Measurements from ENCODE around the gene PRKCZ.

The PRKCZ gene

GRCh38 chr1:2170211-2170610 lies 120.0 kb downstream of the PRKCZ start:
- in situ Hi-C loops (cut with HindIII; ENCODE audit: low sequenced_read_pairs), result no loop called here
- no peak for TF ChIP-seq CTCF (IDR thresholded peaks at IDR 0.05; ENCODE audit: low read depth, low read length)
- DNase-seq (ENCODE audit: low read depth, low spot score), result peak; percentile 34
- no peak overlapping the region for H3K4me3 ChIP-seq (ENCODE audit: low read depth, low read length)

- H3K4me3 ChIP-seq (ENCODE audit: low read depth, low read length), result no peak overlapping the region
- DNase-seq (ENCODE audit: low read depth, low spot score), result no peak
- TF ChIP-seq CTCF (IDR thresholded peaks at IDR 0.05; ENCODE audit: low read depth, low read length), result no peak
- in situ Hi-C loops (cut with HindIII; ENCODE audit: low sequenced_read_pairs), result no loop called here
These were observed 121.8 kb downstream of the PRKCZ start for GRCh38 chr1:2172012-2172411.

- no peak overlapping the region for H3K4me3 ChIP-seq (ENCODE audit: low read depth, low read length)
- DNase-seq (ENCODE audit: low read depth, low spot score), result no peak
- in situ Hi-C loops (cut with HindIII; ENCODE audit: low sequenced_read_pairs), result no loop called here
- no peak for TF ChIP-seq CTCF (IDR thresholded peaks at IDR 0.05; ENCODE audit: low read depth, low read length)
These were observed 122.4 kb downstream of the PRKCZ start for GRCh38 chr1:2172551-2173146.

- DNase-seq (ENCODE audit: low read depth, low spot score), result no peak
- no peak for TF ChIP-seq CTCF (IDR thresholded peaks at IDR 0.05; ENCODE audit: low read depth, low read length)
- in situ Hi-C loops (cut with HindIII; ENCODE audit: low sequenced_read_pairs), result no loop called here
- no peak overlapping the region for H3K4me3 ChIP-seq (ENCODE audit: low read depth, low read length)
These were observed 123.5 kb downstream of the PRKCZ start for GRCh38 chr1:2173546-2174347.

GRCh38 chr1:2174348-2175054 lies 124.3 kb downstream of the PRKCZ start:
- peak overlapping the region; percentile 33 for H3K4me3 ChIP-seq (ENCODE audit: low read depth, low read length)
- in situ Hi-C loops (cut with HindIII; ENCODE audit: low sequenced_read_pairs), result no loop called here
- peak; percentile 97 for TF ChIP-seq CTCF (IDR thresholded peaks at IDR 0.05; ENCODE audit: low read depth, low read length)
- peak; percentile 64 for DNase-seq (ENCODE audit: low read depth, low spot score)

- no peak for DNase-seq (ENCODE audit: low read depth, low spot score)
- TF ChIP-seq CTCF (IDR thresholded peaks at IDR 0.05; ENCODE audit: low read depth, low read length), result no peak
- peak overlapping the region; percentile 33 for H3K4me3 ChIP-seq (ENCODE audit: low read depth, low read length)
- in situ Hi-C loops (cut with HindIII; ENCODE audit: low sequenced_read_pairs), result no loop called here
These were observed 124.8 kb downstream of the PRKCZ start for GRCh38 chr1:2175055-2175414.

Data from astrocyte of the spinal cord (primary cell).